Measurements from ENCODE around the gene IL36B. TPM values are rescaled to one million over a fixed set of nuclear protein-coding genes. Genes with fewer than 3 reads are reported as not detected.

The IL36B gene
- total and polyA plus RNA-seq, 2 experiments from 2014 or later, result not detected

DNA sequence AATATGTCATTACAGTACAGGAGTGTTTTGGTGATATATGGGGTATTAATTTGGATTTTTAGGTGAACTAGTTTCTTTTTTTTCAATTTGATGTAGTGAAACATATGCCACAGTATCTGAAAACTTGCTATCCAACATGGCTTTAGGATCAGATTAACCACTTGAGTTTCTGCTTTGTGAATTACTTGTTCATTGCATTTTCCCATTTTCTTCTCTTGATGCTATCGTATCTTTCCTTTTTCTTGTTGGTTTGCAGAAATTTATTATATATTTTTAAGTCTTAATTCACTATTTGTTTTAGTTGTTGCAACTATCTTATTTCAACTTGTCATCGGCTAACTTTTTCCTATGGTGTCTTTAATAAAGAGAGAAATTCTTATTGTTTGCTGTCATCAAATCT lies 38.6 kb downstream of the IL36B start:
- Histone ChIP-seq H3K4me1 (ENCODE audit: low read depth) (no peaks in the 10 kb centered on the region), H3K27ac (no peak overlapping the region), H3K36me3 (no peaks in the 10 kb centered on the region), H3K9me3 (ENCODE audit: low read depth) (no peaks in the 10 kb centered on the region), H3K4me3 (no peak overlapping the region), H3K27me3 (no peaks in the 10 kb centered on the region)
- TF ChIP-seq CTCF (IDR thresholded peaks at IDR 0.05; ENCODE audit: low read depth, low read length), result no peak
- DNase-seq (ENCODE audit: low read depth in 1 of 2, low spot score in 1 of 2), result no peak

DNA sequence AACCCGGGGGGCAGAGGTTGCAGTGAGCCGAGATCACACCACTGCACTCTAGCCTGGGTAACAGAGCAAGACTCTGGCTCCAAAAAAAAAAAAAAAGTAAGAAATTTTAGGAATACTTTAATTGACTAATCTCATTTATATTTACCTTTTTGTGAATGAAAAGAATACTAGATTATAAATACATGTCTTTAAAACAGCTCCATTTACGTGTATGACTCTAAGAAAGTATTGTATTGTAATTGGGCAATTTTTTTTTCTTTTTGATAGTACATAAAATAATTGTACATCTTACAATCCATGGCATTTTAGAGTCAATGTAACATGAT lies 39.4 kb downstream of the IL36B start:
- Histone ChIP-seq H3K27ac (no peak overlapping the region), H3K9me3 (ENCODE audit: low read depth) (no peaks in the 10 kb centered on the region), H3K36me3 (no peaks in the 10 kb centered on the region), H3K4me3 (no peak overlapping the region), H3K4me1 (ENCODE audit: low read depth) (no peaks in the 10 kb centered on the region), H3K27me3 (no peaks in the 10 kb centered on the region)
- no peak for TF ChIP-seq CTCF (IDR thresholded peaks at IDR 0.05; ENCODE audit: low read depth, low read length)
- DNase-seq (ENCODE audit: low read depth in 1 of 2, low spot score in 1 of 2), result no peak

GRCh38 chr2:113012436-113013335 lies 40.0 kb downstream of the IL36B start:
- Histone ChIP-seq H3K36me3 (no peaks in the 10 kb centered on the region), H3K27me3 (no peaks in the 10 kb centered on the region), H3K27ac (no peak overlapping the region), H3K4me1 (ENCODE audit: low read depth) (no peaks in the 10 kb centered on the region), H3K4me3 (no peak overlapping the region), H3K9me3 (ENCODE audit: low read depth) (no peaks in the 10 kb centered on the region)
- TF ChIP-seq CTCF (IDR thresholded peaks at IDR 0.05; ENCODE audit: low read depth, low read length), result no peak
- DNase-seq (ENCODE audit: low read depth in 1 of 2, low spot score in 1 of 2), result peak in 1 of 2 donors; percentile 18

- no peak for TF ChIP-seq CTCF (IDR thresholded peaks at IDR 0.05; ENCODE audit: low read depth, low read length)
Measured at GRCh38 chr2:113011108-113011507, 41.6 kb downstream of the IL36B start.

GRCh38 chr2:113010088-113010487 lies 42.6 kb downstream of the IL36B start:
- Histone ChIP-seq H3K36me3 (no peaks in the 10 kb centered on the region), H3K4me3 (no peak overlapping the region), H3K4me1 (ENCODE audit: low read depth) (no peaks in the 10 kb centered on the region), H3K27ac (no peak overlapping the region), H3K27me3 (no peaks in the 10 kb centered on the region), H3K9me3 (ENCODE audit: low read depth) (no peaks in the 10 kb centered on the region)
- peak in 1 of 2 donors; percentile 2 for DNase-seq (ENCODE audit: low read depth in 1 of 2, low spot score in 1 of 2)
- TF ChIP-seq CTCF (IDR thresholded peaks at IDR 0.05; ENCODE audit: low read depth, low read length), result no peak

More at GRCh38 chr2:113011108-113011507, 41.6 kb downstream of the IL36B start:
- H3K27ac ChIP-seq, result no peak overlapping the region
- H3K4me3 ChIP-seq, result no peak overlapping the region
- no peaks in the 10 kb centered on the region for H3K27me3 ChIP-seq
- no peaks in the 10 kb centered on the region for H3K4me1 ChIP-seq (ENCODE audit: low read depth)
- DNase-seq (ENCODE audit: low read depth in 1 of 2, low spot score in 1 of 2), result no peak
- no peaks in the 10 kb centered on the region for H3K36me3 ChIP-seq
- H3K9me3 ChIP-seq (ENCODE audit: low read depth), result no peaks in the 10 kb centered on the region
